ENCODE measurements around the gene BMPR1A. TPM values are rescaled to one million over a fixed set of nuclear protein-coding genes. Genes with fewer than 3 reads are reported as not detected.
A peak's percentile ranks its signal among the peaks of the same experiment; 100 is the strongest.
"Not testable (repeated sequence)": the region's sequence is repeated elsewhere in the genome, so short reads cannot be mapped to it uniquely, and the experiment has no call there.

BMPR1A gene
- total and polyA plus RNA-seq, 3 experiments from 2014 or later = 6.4 to 21.9 (median 20.9) TPM

- no peak overlapping the region for H3K4me3 Mint-ChIP-seq
- no peak for DNase-seq
- no peaks in the 10 kb centered on the region for H3K9me3 Mint-ChIP-seq
- peaks cover 0 to 2% of the 10 kb centered on the region in 2 donors for H3K27me3 Mint-ChIP-seq
- H3K27me3 ChIP-seq (ENCODE audit: insufficient read depth, low read length, poor library complexity, severe bottlenecking) = no peaks in the 10 kb centered on the region
- no peaks in the 10 kb centered on the region for H3K36me3 ChIP-seq (ENCODE audit: insufficient read depth, low read length)
- H3K9me3 ChIP-seq (ENCODE audit: low read length) = no peaks in the 10 kb centered on the region
- H3K4me3 ChIP-seq (ENCODE audit: low read length) = no peak overlapping the region
- no peaks in the 10 kb centered on the region for H3K4me1 Mint-ChIP-seq
- no peak overlapping the region for H3K27ac ChIP-seq (ENCODE audit: low read depth, low read length)
- CTCF ChIA-PET = no interaction called here
- H3K36me3 Mint-ChIP-seq = peaks cover 0 to 9% (median 0%) of the 10 kb centered on the region in 3 donors
- POLR2A ChIA-PET = no interaction called here
- no peaks in the 10 kb centered on the region for H3K4me1 ChIP-seq (ENCODE audit: insufficient read depth, low read length)
- H3K27ac Mint-ChIP-seq = no peak overlapping the region
These were observed 106.0 kb downstream of the BMPR1A start for GRCh38 chr10:86862373-86862772.

DNA sequence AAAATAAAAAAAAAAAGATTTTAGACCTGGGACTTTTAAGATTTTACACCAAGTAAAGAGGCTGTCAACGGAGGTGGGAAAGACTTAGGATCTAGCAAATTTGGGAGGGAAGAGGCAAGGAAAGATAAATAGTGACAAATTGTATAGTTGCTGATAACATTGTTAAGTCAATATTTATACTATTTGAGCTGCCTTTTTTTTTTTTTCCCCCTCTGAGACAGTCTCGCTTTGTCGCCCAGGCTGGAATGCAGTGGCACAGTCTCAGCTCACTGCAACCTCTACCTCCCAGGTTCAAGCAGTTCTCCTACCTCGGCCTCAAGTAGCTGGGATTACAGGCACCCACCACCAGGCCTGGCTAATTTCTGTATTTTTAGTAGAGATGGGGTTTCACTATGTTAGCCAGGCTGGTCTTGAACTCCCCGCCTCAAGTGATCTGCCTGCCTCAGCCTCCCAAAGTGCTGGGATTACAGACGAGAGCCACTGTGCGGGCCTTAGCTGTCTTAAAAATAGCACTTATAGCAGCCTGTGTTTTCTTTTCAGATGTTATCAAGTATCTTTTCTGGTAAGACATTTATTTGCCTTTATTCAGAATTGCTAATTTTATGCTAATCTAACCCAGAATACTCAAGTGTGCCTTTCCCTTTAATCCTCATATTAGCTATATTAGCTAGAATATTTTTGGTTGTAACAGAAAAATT lies 106.5 kb downstream of the BMPR1A start:
- H3K9me3 ChIP-seq (ENCODE audit: low read length) = no peaks in the 10 kb centered on the region
- no peaks in the 10 kb centered on the region for H3K9me3 Mint-ChIP-seq
- H3K27me3 ChIP-seq (ENCODE audit: insufficient read depth, low read length, poor library complexity, severe bottlenecking) = no peaks in the 10 kb centered on the region
- H3K4me3 ChIP-seq (ENCODE audit: low read length) = no peak overlapping the region
- POLR2A ChIA-PET = no interaction called here
- H3K4me1 Mint-ChIP-seq = no peaks in the 10 kb centered on the region
- no peaks in the 10 kb centered on the region for H3K4me1 ChIP-seq (ENCODE audit: insufficient read depth, low read length)
- H3K4me3 Mint-ChIP-seq = no peak overlapping the region
- CTCF ChIA-PET = no interaction called here
- peaks cover 0 to 9% (median 0%) of the 10 kb centered on the region in 3 donors for H3K36me3 Mint-ChIP-seq
- no peak for DNase-seq
- no peak overlapping the region for H3K27ac ChIP-seq (ENCODE audit: low read depth, low read length)
- no peak overlapping the region for H3K27ac Mint-ChIP-seq
- no peaks in the 10 kb centered on the region for H3K36me3 ChIP-seq (ENCODE audit: insufficient read depth, low read length)
- peaks cover 0 to 2% of the 10 kb centered on the region in 2 donors for H3K27me3 Mint-ChIP-seq

DNA sequence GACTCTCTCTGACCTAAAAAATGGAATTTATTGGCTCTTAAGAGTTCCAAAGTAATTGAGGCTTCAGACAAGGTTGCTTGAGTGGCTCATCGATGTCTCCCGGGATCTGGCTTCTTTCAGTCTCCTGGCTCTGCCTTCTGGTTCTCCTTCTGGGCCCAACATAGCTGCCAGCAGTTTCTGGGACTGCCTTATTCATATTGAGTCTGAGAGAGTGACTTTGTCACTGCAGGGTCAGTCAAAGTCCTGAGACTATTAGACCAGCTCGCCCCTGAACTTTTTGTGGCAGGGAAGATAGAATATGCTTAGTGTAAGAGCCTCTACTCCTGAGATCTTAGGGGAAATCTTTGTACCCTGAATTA lies 107.0 kb downstream of the BMPR1A start:
- ChIA-PET POLR2A (no interaction called here), CTCF (no interaction called here)

DNA sequence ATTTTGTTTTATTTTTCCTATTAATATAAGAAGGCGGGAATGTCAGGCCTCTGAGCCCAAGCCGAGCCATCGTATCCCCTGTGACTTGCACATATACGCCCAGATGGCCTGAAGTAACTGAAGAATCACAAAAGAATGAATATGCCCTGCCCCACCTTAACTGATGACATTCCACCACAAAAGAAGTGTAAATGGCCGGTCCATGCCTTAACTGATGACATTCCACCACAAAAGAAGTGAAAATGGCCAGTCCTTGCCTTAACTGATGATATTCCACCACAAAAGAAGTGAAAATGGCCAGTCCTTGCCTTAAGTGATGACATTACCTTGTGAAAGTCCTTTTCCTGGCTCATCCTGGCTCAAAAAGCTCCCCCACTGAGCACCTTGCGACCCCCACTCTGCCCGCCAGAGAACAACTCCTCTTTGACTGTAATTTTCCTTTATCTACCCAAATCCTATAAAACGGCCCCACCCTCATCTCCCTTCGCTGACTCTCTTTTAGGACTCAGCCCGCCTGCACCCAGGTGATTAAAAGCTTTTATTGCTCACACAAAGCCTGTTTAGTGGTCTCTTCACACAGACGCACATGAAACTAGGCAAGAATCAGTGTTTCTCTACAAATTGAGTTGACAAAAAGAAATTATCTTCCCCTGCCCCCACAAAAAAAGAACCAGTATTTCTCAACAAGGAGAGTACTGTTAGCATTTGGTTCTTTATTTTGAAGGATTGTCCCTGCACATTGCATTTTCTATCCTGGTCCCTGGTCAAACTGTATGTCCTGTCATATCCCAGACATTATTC lies 108.8 kb downstream of the BMPR1A start:
- H3K27ac Mint-ChIP-seq; H3K4me3 ChIP-seq (ENCODE audit: low read length); H3K4me1 Mint-ChIP-seq; POLR2A ChIA-PET; H3K27me3 ChIP-seq (ENCODE audit: insufficient read depth, low read length, poor library complexity, severe bottlenecking); H3K9me3 ChIP-seq (ENCODE audit: low read length); H3K36me3 Mint-ChIP-seq; CTCF ChIA-PET; DNase-seq; H3K9me3 Mint-ChIP-seq; H3K4me1 ChIP-seq (ENCODE audit: insufficient read depth, low read length); H3K4me3 Mint-ChIP-seq; H3K36me3 ChIP-seq (ENCODE audit: insufficient read depth, low read length); H3K27me3 Mint-ChIP-seq; H3K27ac ChIP-seq (ENCODE audit: low read depth, low read length): not testable (repeated sequence)

More for the DNA sequence above, 107.0 kb downstream of the BMPR1A start:
- no peak overlapping the region for H3K27ac ChIP-seq (ENCODE audit: low read depth, low read length)
- H3K27ac Mint-ChIP-seq = no peak overlapping the region
- H3K27me3 ChIP-seq (ENCODE audit: insufficient read depth, low read length, poor library complexity, severe bottlenecking) = no peaks in the 10 kb centered on the region
- H3K27me3 Mint-ChIP-seq = peaks cover 0 to 2% of the 10 kb centered on the region in 2 donors
- no peak for DNase-seq
- H3K4me1 Mint-ChIP-seq = no peaks in the 10 kb centered on the region
- H3K4me3 Mint-ChIP-seq = no peak overlapping the region
- H3K36me3 ChIP-seq (ENCODE audit: insufficient read depth, low read length) = no peaks in the 10 kb centered on the region
- H3K36me3 Mint-ChIP-seq = peaks cover 0 to 9% (median 0%) of the 10 kb centered on the region in 3 donors
- H3K4me1 ChIP-seq (ENCODE audit: insufficient read depth, low read length) = no peaks in the 10 kb centered on the region
- no peaks in the 10 kb centered on the region for H3K9me3 ChIP-seq (ENCODE audit: low read length)
- H3K4me3 ChIP-seq (ENCODE audit: low read length) = no peak overlapping the region
- H3K9me3 Mint-ChIP-seq = no peaks in the 10 kb centered on the region

DNA sequence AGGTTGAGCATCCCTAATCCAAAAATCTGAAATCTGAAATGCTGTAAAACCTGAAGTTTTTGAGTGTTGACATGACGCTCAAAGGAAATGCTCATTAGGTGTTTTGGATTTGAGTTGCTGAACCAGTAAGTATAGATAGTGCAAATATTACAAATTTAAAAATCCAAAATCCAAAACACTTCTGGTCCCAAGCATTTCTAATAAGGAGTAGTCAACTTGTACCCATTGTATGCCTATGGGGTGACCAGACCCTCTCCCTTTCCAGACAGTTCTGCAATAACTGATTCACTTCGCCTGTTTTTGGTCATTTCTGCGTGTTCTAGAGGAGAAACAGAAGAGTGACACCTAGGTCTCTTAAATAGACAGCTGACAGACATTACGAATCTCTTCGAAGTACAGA lies 110.7 kb downstream of the BMPR1A start:
- Mint-ChIP-seq H3K4me1 (peaks cover 0 to 2% (median 0%) of the 10 kb centered on the region in 3 donors), H3K4me3 (no peak overlapping the region), H3K36me3 (peaks cover 0 to 11% (median 2%) of the 10 kb centered on the region in 3 donors), H3K9me3 (no peaks in the 10 kb centered on the region), H3K27me3 (peaks cover 0 to 2% of the 10 kb centered on the region in 2 donors), H3K27ac (no peak overlapping the region)
- no peaks in the 10 kb centered on the region for H3K27me3 ChIP-seq (ENCODE audit: insufficient read depth, low read length, poor library complexity, severe bottlenecking)
- no peak overlapping the region for H3K27ac ChIP-seq (ENCODE audit: low read depth, low read length)
- no peak for DNase-seq
- no peaks in the 10 kb centered on the region for H3K36me3 ChIP-seq (ENCODE audit: insufficient read depth, low read length)
- CTCF ChIA-PET = no interaction called here
- POLR2A ChIA-PET = no interaction called here
- H3K4me3 ChIP-seq (ENCODE audit: low read length) = no peak overlapping the region
- H3K4me1 ChIP-seq (ENCODE audit: insufficient read depth, low read length) = no peaks in the 10 kb centered on the region
- no peaks in the 10 kb centered on the region for H3K9me3 ChIP-seq (ENCODE audit: low read length)

- no peak overlapping the region for H3K4me3 Mint-ChIP-seq
- H3K27ac ChIP-seq (ENCODE audit: low read depth, low read length) = no peak overlapping the region
- no peak for DNase-seq
- H3K9me3 ChIP-seq (ENCODE audit: low read length) = no peaks in the 10 kb centered on the region
- H3K4me1 ChIP-seq (ENCODE audit: insufficient read depth, low read length) = no peaks in the 10 kb centered on the region
- H3K27me3 ChIP-seq (ENCODE audit: insufficient read depth, low read length, poor library complexity, severe bottlenecking) = no peaks in the 10 kb centered on the region
- no peaks in the 10 kb centered on the region for H3K36me3 ChIP-seq (ENCODE audit: insufficient read depth, low read length)
- ChIA-PET POLR2A (no interaction called here), CTCF (no interaction called here)
- H3K9me3 Mint-ChIP-seq = no peaks in the 10 kb centered on the region
- H3K36me3 Mint-ChIP-seq = peaks cover 0 to 11% (median 2%) of the 10 kb centered on the region in 3 donors
- peaks cover 0 to 2% (median 0%) of the 10 kb centered on the region in 3 donors for H3K4me1 Mint-ChIP-seq
- H3K27me3 Mint-ChIP-seq = peaks cover 0 to 2% of the 10 kb centered on the region in 2 donors
- peak overlapping the region in 1 of 8 donors; percentile 5 for H3K27ac Mint-ChIP-seq
- H3K4me3 ChIP-seq (ENCODE audit: low read length) = no peak overlapping the region
These were observed 111.9 kb downstream of the BMPR1A start for GRCh38 chr10:86868353-86868752.

- no peak overlapping the region for H3K4me3 Mint-ChIP-seq
- H3K36me3 Mint-ChIP-seq = peaks cover 0 to 4% (median 4%) of the 10 kb centered on the region in 3 donors
- no peaks in the 10 kb centered on the region for H3K27me3 ChIP-seq (ENCODE audit: insufficient read depth, low read length, poor library complexity, severe bottlenecking)
- H3K36me3 ChIP-seq (ENCODE audit: insufficient read depth, low read length) = no peaks in the 10 kb centered on the region
- no peak overlapping the region for H3K4me3 ChIP-seq (ENCODE audit: low read length)
- no peaks in the 10 kb centered on the region for H3K9me3 ChIP-seq (ENCODE audit: low read length)
- peaks cover 0 to under 1% of the 10 kb centered on the region in 2 donors for H3K27me3 Mint-ChIP-seq
- H3K27ac ChIP-seq (ENCODE audit: low read depth, low read length) = no peak overlapping the region
- H3K4me1 Mint-ChIP-seq = peaks cover 0 to 2% (median 0%) of the 10 kb centered on the region in 3 donors
- no peak for DNase-seq
- H3K9me3 Mint-ChIP-seq = no peaks in the 10 kb centered on the region
- POLR2A ChIA-PET = no interaction called here
- no peaks in the 10 kb centered on the region for H3K4me1 ChIP-seq (ENCODE audit: insufficient read depth, low read length)
- peak overlapping the region in 2 of 8 donors; percentile 13 to 47 for H3K27ac Mint-ChIP-seq
- CTCF ChIA-PET = no interaction called here
These were observed 114.3 kb downstream of the BMPR1A start for GRCh38 chr10:86870679-86871078.

DNA sequence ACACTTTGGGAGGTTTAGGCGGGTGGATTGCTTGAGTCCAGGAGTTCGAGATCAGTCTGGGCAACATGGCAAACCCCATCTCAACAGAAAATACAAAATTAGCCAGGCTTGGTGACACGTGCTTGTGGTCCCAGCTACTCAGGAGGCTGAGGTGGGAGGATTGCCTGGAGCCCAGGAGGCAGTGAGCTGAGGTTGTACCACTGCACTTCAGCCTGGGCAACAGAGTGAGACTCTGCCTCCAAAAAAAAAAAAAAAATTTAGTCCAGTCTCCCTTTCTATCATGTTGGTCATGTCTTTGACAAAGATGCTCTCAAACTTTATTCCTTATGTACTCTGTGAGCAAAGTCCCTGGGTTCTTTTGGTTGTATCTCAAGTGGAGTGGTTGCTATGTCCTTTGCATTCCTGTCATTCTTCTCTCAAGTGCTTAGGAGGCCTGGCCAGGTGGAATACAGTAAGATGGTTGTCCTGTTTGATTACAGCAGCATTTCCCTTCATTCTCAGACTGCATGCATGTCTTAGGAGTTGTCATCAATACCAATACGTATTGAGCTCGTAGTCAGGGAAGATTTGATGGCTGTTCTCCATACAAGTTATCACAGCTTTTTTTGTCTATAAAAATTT lies 115.3 kb downstream of the BMPR1A start:
- CTCF ChIA-PET = no interaction called here
- H3K27me3 Mint-ChIP-seq = no peaks in the 10 kb centered on the region

More for the DNA sequence above, 115.3 kb downstream of the BMPR1A start:
- peak overlapping the region in 1 of 8 donors; percentile 14 for H3K27ac Mint-ChIP-seq
- Histone ChIP-seq H3K4me1 (ENCODE audit: insufficient read depth, low read length) (no peaks in the 10 kb centered on the region), H3K4me3 (ENCODE audit: low read length) (no peak overlapping the region), H3K36me3 (ENCODE audit: insufficient read depth, low read length) (no peaks in the 10 kb centered on the region), H3K27me3 (ENCODE audit: insufficient read depth, low read length, poor library complexity, severe bottlenecking) (no peaks in the 10 kb centered on the region), H3K9me3 (ENCODE audit: low read length) (no peaks in the 10 kb centered on the region), H3K27ac (ENCODE audit: low read depth, low read length) (no peak overlapping the region)
- H3K9me3 Mint-ChIP-seq = no peaks in the 10 kb centered on the region
- no peak for DNase-seq
- peaks cover 0 to 11% (median 4%) of the 10 kb centered on the region in 3 donors for H3K36me3 Mint-ChIP-seq
- no peak overlapping the region for H3K4me3 Mint-ChIP-seq
- peaks cover 0 to 2% (median 0%) of the 10 kb centered on the region in 3 donors for H3K4me1 Mint-ChIP-seq
- POLR2A ChIA-PET = no interaction called here

Data from CD8-positive, alpha-beta memory T cell (primary cell).